CD4-positive, alpha-beta T cell treated with Interleukin-10 for 1 hour (primary cell): ENCODE data around the gene ZDHHC24.
"Not testable (repeated sequence)": the region's sequence is repeated elsewhere in the genome, so short reads cannot be mapped to it uniquely, and the experiment has no call there.

Experiments used
- DNase-seq: peaks from one replicate; pipeline ENCODE4 v3.0.0-alpha.2; 2020

The ZDHHC24 gene

DNA sequence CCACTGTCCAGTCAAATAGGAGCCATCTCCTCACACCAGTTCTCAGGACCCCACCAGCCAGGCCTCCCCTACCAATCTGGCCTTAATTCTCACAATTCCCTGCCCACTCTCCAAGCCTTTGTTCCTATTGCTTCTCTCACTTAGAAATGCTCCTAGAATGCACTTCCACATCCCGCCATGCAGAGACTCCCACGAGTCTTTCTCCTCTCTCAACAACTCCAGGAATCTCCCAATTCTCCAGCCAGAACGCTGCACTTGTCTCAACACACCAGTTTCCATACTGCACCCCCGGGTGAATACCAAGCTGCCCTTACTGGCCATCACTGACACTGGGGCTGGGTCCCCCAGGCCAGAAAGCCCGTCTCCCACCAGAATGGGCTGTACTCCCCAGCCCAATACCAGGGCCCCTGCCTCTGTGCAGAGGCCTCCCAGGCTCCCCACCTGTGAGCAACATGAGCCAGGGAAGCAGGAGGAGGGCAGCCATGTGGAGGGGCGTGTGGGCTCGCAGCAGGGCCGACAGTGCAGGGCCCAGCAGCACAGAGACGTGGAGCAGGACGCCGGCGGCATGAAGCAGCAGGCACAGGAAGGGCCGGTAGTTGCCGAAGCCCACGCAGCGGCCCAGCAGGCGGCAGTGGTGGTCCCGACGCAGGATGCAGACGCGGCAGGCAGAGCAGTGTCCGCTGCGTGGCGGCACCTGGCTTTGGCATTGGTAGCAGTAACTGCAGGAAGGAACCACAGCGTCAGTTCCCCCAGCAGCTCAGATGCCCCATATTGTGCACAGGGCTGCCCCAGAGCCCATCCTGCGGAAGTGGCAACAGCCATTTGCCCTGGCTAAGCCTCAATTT, 2.4 kb downstream of the ZDHHC24 start:
- DNase-seq, result peak; percentile 80

DNA sequence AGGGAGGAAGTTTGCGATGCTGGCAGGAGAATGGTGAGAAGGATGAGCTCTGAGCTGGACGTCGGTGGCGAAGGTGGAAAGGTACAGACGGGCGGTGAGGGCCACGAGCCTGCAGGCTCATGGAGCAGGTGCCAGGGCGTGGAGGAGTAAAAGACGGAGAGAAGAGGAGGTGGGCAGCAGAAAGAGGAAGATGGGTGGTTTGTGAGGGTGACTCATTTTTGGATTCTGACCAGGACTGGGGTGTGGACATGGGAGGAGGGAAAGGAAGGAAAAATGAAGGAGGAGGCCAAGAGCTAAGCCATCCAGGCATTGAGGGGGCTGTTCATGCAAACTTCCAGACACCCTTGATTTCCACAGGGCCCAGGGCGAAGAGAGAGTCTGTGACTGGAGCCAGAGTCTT, 3.5 kb downstream of the ZDHHC24 start:
- DNase-seq, result no peak

DNA sequence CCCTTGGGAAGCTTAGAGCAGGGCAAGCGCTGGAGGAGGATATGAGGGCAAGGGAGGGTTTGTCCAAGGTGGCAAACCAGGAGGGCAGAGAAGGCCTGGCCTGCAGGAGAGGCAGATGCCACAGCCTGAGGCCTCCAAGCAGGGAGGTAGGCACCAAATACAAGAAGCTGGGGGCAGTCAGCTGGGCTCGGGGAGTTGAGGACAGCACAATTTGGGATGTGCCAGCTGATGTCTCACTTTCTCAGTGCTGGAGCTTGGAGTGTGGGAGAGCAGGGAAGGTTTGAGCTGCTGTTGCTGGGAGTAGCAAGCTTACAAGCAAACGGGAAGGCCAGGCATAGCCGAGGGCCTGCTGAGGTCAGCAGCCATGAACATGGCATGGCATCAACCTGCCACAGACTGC, 4.0 kb downstream of the ZDHHC24 start:
- no peak for DNase-seq

DNA sequence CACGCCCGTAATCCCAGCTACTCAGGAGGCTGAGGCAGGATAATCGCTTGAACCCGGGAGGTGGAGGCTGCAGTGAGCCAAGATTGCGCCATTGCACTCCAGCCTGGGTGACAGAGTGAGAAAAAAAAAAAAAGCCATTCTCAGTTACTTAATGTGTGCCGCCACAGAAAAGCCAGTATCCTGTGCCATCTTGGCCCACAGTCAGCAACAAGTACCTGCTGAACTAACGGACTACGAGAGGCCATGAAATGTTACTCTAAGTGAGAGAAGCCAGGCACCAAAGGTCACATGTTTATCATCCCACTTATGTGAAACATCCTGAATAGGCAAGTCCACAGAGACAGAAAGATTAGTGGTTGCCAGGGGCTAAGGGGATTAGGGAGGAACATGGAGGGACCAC, 5.2 kb downstream of the ZDHHC24 start:
- DNase-seq, result not testable (repeated sequence)

GRCh38 chr11:66539870-66540213, 6.0 kb downstream of the ZDHHC24 start:
- DNase-seq, result no peak

- no peak for DNase-seq
These were observed 6.5 kb downstream of the ZDHHC24 start for GRCh38 chr11:66539170-66539869.

DNA sequence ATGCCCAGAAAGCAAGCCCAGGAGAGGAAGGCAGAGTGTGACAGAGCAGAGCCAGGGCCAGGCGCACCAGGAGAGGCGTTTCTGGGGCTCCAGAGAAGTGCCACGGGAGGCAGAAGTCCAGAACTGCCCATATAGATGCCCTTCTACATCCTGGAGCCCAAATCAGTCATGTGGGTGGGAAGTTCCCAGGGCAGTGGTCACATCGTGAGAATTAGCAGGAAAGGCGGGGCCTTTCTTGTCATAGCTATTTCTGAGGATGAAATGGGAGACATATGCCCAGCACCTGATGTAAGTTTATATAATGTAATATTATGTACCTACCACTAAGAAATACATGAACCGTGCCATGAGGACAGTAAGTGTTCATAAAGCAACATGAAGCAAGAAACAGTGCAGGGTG, 13.1 kb downstream of the ZDHHC24 start:
- no peak for DNase-seq

GRCh38 chr11:66531841-66532240, 14.0 kb downstream of the ZDHHC24 start:
- DNase-seq, result no peak

GRCh38 chr11:66530927-66531709, 14.7 kb downstream of the ZDHHC24 start:
- no peak for DNase-seq

DNA sequence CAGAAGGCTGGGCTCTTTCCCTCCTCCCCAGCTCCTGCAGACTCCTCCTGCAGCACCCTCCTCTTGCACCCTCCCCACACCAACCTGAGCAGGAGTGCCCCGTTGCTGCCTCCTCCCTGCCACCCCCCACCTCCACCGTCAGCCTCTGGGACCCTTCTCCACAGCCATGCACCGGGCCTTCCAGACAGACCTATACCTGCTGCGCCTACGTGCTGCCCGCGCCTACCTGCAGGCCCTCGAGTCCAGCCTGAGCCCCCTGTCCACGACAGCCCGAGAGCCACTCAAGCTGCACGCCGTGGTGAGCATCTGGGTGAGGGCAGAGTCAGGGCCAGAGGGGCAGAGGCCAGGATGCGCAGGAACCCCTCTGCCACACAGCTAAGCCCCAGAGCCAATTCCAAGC, 16.2 kb downstream of the ZDHHC24 start:
- DNase-seq, result no peak

DNA sequence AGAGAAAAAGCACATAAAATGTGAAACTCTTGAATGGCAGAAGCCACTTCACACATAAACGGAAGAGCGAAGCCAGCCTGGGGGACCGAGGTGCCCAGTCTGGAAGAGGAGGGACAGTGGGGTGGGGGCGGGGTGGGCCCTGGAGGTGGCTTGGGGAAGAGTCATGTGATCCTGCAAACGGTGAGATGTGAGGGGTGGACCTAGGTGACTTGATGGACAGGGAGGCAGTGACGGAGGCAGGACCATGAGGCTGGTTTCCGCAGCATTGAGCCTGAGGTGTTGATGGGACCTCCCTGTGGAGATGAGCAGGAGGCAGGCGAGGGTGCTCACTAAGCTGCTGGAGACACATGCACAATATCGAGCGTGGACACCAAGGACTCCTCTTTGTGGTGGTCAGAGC, 16.8 kb downstream of the ZDHHC24 start:
- DNase-seq, result no peak

DNA sequence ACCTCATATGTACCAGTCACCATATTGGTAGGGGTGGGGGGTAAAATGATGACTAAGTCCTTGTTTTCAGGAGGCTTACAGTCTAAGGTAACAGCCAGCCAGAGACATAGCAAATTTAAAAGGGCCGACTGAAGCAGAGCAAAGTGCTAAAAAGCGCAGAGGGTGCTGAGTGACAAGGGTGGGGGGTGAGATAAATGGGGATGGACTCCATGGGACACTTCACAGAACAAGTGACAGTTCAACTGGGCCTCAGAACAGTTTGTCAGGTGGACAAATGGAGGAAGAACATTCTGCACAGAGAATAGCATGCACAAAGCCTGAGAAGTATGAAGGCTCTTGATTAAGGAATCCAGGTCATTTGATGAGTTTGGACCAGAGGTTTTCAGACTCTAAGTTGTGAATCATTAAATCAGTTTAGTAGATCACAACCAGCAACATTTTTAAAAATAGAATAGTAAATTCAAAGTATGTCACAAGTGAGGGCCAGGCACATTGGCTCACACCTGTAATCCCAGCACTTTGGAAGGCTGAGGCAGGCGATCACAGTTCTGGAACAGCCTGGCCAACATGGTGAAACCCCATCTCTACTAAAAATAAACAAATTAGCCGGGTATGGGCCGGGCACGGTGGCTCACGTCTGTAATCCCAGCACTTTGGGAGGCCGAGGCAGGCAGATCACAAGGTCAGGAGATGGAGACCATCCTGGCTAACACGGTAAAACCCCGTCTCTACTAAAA, 21.4 kb downstream of the ZDHHC24 start:
- DNase-seq, result no peak

- DNase-seq, result no peak
These were observed 22.2 kb downstream of the ZDHHC24 start for GRCh38 chr11:66523611-66524010.

- DNase-seq, result no peak
These were observed 34.9 kb downstream of the ZDHHC24 start for GRCh38 chr11:66510990-66511339.

DNA sequence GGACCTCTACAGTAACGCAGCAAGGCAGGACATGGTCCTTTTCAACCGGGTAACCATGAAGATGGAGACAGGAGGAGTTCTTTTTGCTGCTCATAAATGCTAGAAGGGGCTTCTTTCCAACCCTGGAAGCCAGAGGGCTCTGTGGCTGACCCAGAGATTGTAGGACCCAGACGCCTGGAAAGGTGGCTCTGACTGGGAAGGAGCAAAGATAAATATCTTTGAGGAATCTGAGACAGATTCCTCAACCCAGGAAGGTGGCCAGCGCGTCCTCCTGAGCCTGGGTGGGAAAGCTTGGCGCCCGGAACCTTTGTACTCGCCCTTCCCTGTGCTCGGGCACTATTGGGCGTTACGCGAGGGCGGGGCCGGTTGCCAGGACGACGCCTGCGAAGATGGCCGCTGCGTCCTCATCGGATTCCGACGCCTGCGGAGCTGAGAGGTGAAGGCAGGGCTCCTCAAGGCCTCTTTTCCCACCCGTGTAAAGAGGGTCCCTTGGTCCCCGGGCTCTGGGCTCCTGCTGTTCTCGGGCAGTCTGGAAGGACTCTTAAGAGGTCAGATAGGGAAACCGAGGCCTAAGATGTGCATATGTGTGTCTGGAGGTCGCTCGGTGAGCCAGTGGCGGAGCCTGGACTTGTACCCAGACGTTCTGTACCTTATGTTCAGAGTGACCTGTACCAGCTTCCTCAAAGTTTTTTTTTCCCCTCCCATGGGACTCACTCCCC, 35.4 kb downstream of the ZDHHC24 start, which contains the start of gene BBS1:
Gene BBS1, plus strand, starts transcription at position 365 of the 719 bp plus-strand sequence. Its CDS starts 25 bp downstream, at position 390.
- peak; percentile 84 for DNase-seq

DNA sequence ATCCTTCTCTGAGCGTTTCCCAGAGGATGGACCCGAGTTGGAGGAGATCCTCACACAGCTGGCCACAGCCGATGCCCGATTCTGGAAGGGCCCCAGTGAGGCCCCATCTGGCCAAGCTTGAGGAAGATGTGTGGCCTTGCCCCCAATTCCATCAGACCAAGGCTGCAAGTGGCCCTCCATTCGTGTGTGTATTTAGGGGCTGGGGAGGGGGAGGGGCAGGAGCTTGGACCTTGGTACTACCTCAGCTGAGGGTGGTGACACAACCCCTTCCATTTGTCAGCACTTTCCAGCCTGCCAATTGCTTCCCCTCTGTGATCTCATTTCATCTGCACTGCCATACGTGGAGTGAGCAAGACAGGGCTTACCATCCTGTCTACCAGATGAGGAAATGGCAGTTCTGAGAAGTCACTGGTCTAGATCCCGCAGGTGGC, 36.7 kb downstream of the ZDHHC24 start:
- no peak for DNase-seq

- DNase-seq, result no peak
These were observed 40.5 kb downstream of the ZDHHC24 start for GRCh38 chr11:66505276-66505816.

DNA sequence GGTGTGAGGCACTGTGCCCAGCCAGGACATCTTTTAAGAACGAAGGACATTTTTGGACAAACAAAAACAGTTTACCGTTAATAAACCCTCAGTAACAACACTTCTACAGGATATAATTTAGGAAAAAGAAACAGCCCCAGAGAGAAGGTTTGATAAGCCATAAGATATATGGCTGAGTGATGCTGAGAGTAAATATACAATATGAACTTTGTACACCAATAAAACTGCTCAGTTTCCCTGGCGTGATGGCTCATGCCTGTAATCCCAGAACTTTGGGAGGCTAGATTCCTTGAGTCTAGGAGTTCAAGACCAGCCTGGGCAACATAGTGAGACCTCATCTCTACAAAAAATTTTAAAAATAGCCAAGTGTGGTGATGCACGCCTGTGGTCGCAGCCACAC, 47.3 kb downstream of the ZDHHC24 start:
- no peak for DNase-seq

GRCh38 chr11:66497206-66497605, 48.6 kb downstream of the ZDHHC24 start:
- DNase-seq, result no peak

GRCh38 chr11:66495401-66495854, 50.4 kb downstream of the ZDHHC24 start:
- no peak for DNase-seq

DNA sequence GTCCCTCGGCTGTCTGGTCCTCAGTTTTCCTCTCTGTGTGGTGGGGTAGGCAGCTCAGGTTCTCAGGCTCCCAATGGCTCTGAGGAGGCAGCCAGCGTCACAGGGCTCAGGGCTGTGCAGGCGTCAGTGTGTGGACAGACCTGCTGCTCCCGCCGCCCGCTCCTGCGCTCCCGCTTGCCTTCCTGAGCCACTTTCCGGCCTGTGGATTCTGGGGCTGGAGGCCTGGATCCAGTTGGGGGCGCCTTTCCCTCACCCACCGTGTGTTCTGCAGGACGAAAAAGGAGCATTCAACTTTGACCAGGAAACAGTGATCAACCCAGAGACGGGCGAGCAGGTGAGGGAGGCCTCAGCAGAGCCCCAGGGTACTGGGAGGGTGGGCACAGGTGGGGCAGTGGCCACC, 50.9 kb downstream of the ZDHHC24 start:
- DNase-seq, result no peak

- no peak for DNase-seq
These were observed 51.4 kb downstream of the ZDHHC24 start for GRCh38 chr11:66494458-66494857.
